Upper lobe of left lung (tissue), 4 donors: ENCODE data around the gene RAB3GAP2.
"Not testable (repeated sequence)": the region's sequence is repeated elsewhere in the genome, so short reads cannot be mapped to it uniquely, and the experiment has no call there.

Experiments used
- EP300 ChIP-seq, 4 donors: sonication (generic); formaldehyde crosslinking; IDR thresholded peaks; one replicate each; pipeline ENCODE4 v1.5.1; 2017; ENCODE audit warnings: antibody characterized with exemption in 4 of 4, control low read depth in 2 of 4
- POLR2AphosphoS5 ChIP-seq, 2 donors: sonication (generic); formaldehyde crosslinking; IDR thresholded peaks; one replicate each; pipeline ENCODE4 v1.5.1; 2017; ENCODE audit warnings: antibody characterized with exemption in 2 of 2
- TF ChIP-seq, protein P1 (sequence below), 6 experiments: fragments of 450-650 bp in 4 of 6; fragments of 200-600 bp in 2 of 6; sonication (generic) in 2 of 6; IDR thresholded peaks; one replicate each; pipeline ENCODE4 v1.5.1; 2016 to 2019; ENCODE audit warnings: antibody characterized with exemption in 6 of 6

DNA sequence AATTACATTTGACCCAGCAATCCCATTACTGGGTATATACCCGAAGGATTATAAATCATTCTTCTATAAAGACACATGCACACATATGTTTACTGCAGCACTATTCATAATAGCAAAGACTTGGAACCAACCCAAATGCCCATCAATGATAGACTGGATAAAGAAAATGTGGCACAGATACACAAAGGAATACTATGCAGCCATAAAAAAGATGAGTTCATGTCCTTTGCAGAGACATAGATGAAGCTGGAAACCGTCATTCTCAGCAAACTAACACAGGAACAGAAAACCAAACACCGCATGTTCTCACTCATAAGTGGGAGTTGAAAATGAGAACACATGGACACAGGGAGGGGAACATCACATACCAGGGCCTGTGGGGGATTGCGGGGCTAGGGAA lies 102.4 kb downstream of the RAB3GAP2 start:
- not testable (repeated sequence) for TF ChIP-seq EP300, POLR2AphosphoS5 (IDR thresholded peaks at IDR 0.05)
- TF ChIP-seq, protein P1, sequence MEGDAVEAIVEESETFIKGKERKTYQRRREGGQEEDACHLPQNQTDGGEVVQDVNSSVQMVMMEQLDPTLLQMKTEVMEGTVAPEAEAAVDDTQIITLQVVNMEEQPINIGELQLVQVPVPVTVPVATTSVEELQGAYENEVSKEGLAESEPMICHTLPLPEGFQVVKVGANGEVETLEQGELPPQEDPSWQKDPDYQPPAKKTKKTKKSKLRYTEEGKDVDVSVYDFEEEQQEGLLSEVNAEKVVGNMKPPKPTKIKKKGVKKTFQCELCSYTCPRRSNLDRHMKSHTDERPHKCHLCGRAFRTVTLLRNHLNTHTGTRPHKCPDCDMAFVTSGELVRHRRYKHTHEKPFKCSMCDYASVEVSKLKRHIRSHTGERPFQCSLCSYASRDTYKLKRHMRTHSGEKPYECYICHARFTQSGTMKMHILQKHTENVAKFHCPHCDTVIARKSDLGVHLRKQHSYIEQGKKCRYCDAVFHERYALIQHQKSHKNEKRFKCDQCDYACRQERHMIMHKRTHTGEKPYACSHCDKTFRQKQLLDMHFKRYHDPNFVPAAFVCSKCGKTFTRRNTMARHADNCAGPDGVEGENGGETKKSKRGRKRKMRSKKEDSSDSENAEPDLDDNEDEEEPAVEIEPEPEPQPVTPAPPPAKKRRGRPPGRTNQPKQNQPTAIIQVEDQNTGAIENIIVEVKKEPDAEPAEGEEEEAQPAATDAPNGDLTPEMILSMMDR (IDR thresholded peaks at IDR 0.05): not testable (repeated sequence)
